ENCODE results near the gene PTPRK.

DNA sequence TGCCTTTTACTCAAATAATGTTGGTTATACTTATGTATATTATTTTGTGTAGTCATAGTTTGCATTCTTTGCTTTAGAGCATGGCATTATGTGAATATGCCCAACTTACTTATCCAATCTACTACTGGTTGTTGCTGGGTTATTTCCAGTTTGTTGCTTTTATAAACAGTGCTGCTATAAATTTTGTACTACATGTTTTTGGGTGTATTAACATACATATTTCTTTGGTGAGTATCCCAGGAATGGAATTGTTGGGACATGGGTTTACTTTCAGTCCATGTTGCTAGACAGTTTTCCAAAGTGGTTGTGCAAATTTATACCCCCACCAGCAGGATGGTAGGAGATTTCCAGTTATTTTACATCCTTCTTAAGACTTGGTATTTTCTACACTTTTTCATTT lies 462.5 kb downstream of the PTPRK start:
- no peak for TF ChIP-seq CTCF (IDR thresholded peaks at IDR 0.05)
- TF ChIP-seq POLR2A (IDR thresholded peaks at IDR 0.05), result no peak

Measured in thyroid gland (tissue), 4 donors.